ENCODE measurements around the gene UGT1A10.

DNA sequence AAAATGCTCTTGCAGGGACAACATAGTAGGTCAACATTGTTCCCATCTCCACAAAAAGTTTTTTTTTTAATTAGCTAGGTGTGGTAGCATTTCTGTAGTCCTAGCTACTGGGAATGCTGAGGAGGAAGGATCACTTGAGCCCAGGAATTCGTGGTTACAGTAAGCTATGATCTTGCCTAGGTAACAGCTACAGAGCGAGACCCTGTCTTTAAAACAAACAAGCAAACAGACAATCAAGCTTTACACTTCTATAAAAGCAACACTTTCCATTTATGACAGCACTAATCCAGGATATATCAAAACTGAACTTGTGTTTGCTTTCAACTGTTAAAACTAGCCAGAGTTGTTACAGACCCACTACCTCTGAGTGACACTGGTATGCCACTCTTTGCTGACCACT lies 104.6 kb downstream of the UGT1A10 start:
- TF ChIP-seq IKZF4 (CRISPR knock-in tag; IDR thresholded peaks at IDR 0.05; ENCODE audit: borderline replicate concordance, low read depth, not compliant biosample characterization) (no peak), ZNF790 (CRISPR knock-in tag; IDR thresholded peaks at IDR 0.05; ENCODE audit: borderline replicate concordance) (no peak), ZNF605 (CRISPR knock-in tag; IDR thresholded peaks at IDR 0.05) (no peak)
- TF ChIP-seq, protein P1, sequence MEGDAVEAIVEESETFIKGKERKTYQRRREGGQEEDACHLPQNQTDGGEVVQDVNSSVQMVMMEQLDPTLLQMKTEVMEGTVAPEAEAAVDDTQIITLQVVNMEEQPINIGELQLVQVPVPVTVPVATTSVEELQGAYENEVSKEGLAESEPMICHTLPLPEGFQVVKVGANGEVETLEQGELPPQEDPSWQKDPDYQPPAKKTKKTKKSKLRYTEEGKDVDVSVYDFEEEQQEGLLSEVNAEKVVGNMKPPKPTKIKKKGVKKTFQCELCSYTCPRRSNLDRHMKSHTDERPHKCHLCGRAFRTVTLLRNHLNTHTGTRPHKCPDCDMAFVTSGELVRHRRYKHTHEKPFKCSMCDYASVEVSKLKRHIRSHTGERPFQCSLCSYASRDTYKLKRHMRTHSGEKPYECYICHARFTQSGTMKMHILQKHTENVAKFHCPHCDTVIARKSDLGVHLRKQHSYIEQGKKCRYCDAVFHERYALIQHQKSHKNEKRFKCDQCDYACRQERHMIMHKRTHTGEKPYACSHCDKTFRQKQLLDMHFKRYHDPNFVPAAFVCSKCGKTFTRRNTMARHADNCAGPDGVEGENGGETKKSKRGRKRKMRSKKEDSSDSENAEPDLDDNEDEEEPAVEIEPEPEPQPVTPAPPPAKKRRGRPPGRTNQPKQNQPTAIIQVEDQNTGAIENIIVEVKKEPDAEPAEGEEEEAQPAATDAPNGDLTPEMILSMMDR (CRISPR knock-in tag; IDR thresholded peaks at IDR 0.05): no peak
- TF ChIP-seq, protein P2, sequence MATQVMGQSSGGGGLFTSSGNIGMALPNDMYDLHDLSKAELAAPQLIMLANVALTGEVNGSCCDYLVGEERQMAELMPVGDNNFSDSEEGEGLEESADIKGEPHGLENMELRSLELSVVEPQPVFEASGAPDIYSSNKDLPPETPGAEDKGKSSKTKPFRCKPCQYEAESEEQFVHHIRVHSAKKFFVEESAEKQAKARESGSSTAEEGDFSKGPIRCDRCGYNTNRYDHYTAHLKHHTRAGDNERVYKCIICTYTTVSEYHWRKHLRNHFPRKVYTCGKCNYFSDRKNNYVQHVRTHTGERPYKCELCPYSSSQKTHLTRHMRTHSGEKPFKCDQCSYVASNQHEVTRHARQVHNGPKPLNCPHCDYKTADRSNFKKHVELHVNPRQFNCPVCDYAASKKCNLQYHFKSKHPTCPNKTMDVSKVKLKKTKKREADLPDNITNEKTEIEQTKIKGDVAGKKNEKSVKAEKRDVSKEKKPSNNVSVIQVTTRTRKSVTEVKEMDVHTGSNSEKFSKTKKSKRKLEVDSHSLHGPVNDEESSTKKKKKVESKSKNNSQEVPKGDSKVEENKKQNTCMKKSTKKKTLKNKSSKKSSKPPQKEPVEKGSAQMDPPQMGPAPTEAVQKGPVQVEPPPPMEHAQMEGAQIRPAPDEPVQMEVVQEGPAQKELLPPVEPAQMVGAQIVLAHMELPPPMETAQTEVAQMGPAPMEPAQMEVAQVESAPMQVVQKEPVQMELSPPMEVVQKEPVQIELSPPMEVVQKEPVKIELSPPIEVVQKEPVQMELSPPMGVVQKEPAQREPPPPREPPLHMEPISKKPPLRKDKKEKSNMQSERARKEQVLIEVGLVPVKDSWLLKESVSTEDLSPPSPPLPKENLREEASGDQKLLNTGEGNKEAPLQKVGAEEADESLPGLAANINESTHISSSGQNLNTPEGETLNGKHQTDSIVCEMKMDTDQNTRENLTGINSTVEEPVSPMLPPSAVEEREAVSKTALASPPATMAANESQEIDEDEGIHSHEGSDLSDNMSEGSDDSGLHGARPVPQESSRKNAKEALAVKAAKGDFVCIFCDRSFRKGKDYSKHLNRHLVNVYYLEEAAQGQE (IDR thresholded peaks at IDR 0.05; ENCODE audit: borderline replicate concordance in 1 of 2, low read depth in 1 of 2, low read length in 2 of 2): no peak
- TF ChIP-seq, protein P3, sequence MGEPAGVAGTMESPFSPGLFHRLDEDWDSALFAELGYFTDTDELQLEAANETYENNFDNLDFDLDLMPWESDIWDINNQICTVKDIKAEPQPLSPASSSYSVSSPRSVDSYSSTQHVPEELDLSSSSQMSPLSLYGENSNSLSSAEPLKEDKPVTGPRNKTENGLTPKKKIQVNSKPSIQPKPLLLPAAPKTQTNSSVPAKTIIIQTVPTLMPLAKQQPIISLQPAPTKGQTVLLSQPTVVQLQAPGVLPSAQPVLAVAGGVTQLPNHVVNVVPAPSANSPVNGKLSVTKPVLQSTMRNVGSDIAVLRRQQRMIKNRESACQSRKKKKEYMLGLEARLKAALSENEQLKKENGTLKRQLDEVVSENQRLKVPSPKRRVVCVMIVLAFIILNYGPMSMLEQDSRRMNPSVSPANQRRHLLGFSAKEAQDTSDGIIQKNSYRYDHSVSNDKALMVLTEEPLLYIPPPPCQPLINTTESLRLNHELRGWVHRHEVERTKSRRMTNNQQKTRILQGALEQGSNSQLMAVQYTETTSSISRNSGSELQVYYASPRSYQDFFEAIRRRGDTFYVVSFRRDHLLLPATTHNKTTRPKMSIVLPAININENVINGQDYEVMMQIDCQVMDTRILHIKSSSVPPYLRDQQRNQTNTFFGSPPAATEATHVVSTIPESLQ (CRISPR knock-in tag; conservative IDR thresholded peaks at IDR 0.05): no peak
